ENCODE measurements around the gene RPL27.

- TF ChIP-seq ZFP30 (CRISPR knock-in tag; IDR thresholded peaks at IDR 0.05): no peak
- TF ChIP-seq RARB (CRISPR knock-in tag; IDR thresholded peaks at IDR 0.05): no peak
- no peak for TF ChIP-seq SNAI2 (CRISPR knock-in tag; IDR thresholded peaks at IDR 0.05)
- TF ChIP-seq CREB5 (CRISPR knock-in tag; IDR thresholded peaks at IDR 0.05; ENCODE audit: low read depth): no peak
- no peak for TF ChIP-seq ESRRG (CRISPR knock-in tag; IDR thresholded peaks at IDR 0.05)
- TF ChIP-seq CSRNP3 (CRISPR knock-in tag; IDR thresholded peaks at IDR 0.05): no peak
Observed at GRCh38 chr17:43014649-43015542, 16.7 kb downstream of the RPL27 start.
